Lung (tissue), 12 donors: ENCODE results near the gene ACTL6A. TPM values are rescaled to one million over a fixed set of nuclear protein-coding genes. Genes with fewer than 3 reads are reported as not detected.

Experiments
- ATAC-seq: fragments of 200-7000 bp; cut with Tn5 transposase; one replicate; pipeline ENCODE4 v1.9.1; 2020; ENCODE audit warnings: moderate number of reproducible peaks; ENCODE audit not compliant: insufficient read depth, low FRiP score
- DNase-seq, 3 donors: peaks; one replicate each; pipeline ENCODE4 v3.0.0-alpha.2; 2013 to 2017
- H3K27ac ChIP-seq, 2 donors: one replicate each; pipeline ENCODE4 v1.5.1; 2013; ENCODE audit warnings: mild to moderate bottlenecking in 2 of 2, moderate library complexity in 2 of 2, control low read depth in 1 of 2, inconsistent platforms in 1 of 2, low read depth in 1 of 2, low read length in 1 of 2
- H3K27me3 ChIP-seq, 3 donors: one replicate each; pipeline ENCODE4 v1.5.1; 2013; ENCODE audit warnings: low read length in 2 of 3; ENCODE audit not compliant: control insufficient read depth in 3 of 3, insufficient read depth in 3 of 3
- H3K36me3 ChIP-seq, 4 donors: one replicate each; pipeline ENCODE4 v1.5.1; 2013; ENCODE audit warnings: low read length in 4 of 4, mild to moderate bottlenecking in 1 of 4, moderate library complexity in 1 of 4; ENCODE audit not compliant: control insufficient read depth in 4 of 4, insufficient read depth in 4 of 4
- H3K4me1 ChIP-seq, 5 donors: one replicate each; pipeline ENCODE4 v1.5.1; 2013; ENCODE audit warnings: low read length in 5 of 5, mild to moderate bottlenecking in 2 of 5, moderate library complexity in 1 of 5; ENCODE audit not compliant: control insufficient read depth in 5 of 5, insufficient read depth in 5 of 5
- H3K4me3 ChIP-seq: one replicate; pipeline ENCODE4 v1.5.1; 2013; ENCODE audit warnings: mild to moderate bottlenecking, control low read depth, moderate library complexity
- H3K9ac ChIP-seq, 2 donors: one replicate each; pipeline ENCODE4 v1.5.1; 2013; ENCODE audit warnings: low read length in 2 of 2, control low read depth in 1 of 2; ENCODE audit not compliant: insufficient read depth in 1 of 2
- H3K9me3 ChIP-seq, 4 donors: one replicate each; pipeline ENCODE4 v1.5.1; 2013; ENCODE audit warnings: low read length in 3 of 4, mild to moderate bottlenecking in 1 of 4, moderate library complexity in 1 of 4; ENCODE audit not compliant: control insufficient read depth in 4 of 4, insufficient read depth in 3 of 4
- WGBS, 2 donors: extraction: QIAGEN DNeasy Blood & Tissue Kit; methylation state at CpG; one replicate each; pipeline ENCODE4 v1.1.7; 2013; 5-methylcytosine and 5-hydroxymethylcytosine counted together
- polyA plus RNA-seq, 2 donors: library from polyadenylated mRNA; stranded (reverse); fragments of 200-250 nt; gene quantifications; one replicate each; pipeline ENCODE4 v1.2.1, GENCODE V29; 2013
- total RNA-seq, 2 donors: library from RNA; depleted of rRNA in 1 of 2; stranded (reverse); fragments of >200 nt in 1 of 2; gene quantifications; one replicate each; pipeline ENCODE4 v1.2.1, GENCODE V29; 2014 to 2021
- TF ChIP-seq, protein P1 (sequence below): IDR thresholded peaks from 2 replicates; pipeline ENCODE4 v1.5.1; 2012; ENCODE audit warnings: mild to moderate bottlenecking; ENCODE audit errors: control extremely low read depth, extremely low read depth
- donor health status: control.
- donor health status: control.
- donor health status: Bipolar disorder and iron deficiency.
- donor health status: healthy.
- donor health status: DM: yes; HTN: yes; CAD: no.

ACTL6A gene
- total and polyA plus RNA-seq, 4 donors: 32.3 to 66.0 (median 48.3) TPM

- TF ChIP-seq, protein P1, sequence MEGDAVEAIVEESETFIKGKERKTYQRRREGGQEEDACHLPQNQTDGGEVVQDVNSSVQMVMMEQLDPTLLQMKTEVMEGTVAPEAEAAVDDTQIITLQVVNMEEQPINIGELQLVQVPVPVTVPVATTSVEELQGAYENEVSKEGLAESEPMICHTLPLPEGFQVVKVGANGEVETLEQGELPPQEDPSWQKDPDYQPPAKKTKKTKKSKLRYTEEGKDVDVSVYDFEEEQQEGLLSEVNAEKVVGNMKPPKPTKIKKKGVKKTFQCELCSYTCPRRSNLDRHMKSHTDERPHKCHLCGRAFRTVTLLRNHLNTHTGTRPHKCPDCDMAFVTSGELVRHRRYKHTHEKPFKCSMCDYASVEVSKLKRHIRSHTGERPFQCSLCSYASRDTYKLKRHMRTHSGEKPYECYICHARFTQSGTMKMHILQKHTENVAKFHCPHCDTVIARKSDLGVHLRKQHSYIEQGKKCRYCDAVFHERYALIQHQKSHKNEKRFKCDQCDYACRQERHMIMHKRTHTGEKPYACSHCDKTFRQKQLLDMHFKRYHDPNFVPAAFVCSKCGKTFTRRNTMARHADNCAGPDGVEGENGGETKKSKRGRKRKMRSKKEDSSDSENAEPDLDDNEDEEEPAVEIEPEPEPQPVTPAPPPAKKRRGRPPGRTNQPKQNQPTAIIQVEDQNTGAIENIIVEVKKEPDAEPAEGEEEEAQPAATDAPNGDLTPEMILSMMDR: no peak
- H3K27ac ChIP-seq: no peak overlapping the region
- H3K27me3 ChIP-seq: no peaks in the 10 kb centered on the region
- 66 to 81% methylated on average over 4 of the region's 4 CpGs for WGBS, 2 donors
- H3K9me3 ChIP-seq: peaks cover 0 to 2% (median 0%) of the 10 kb centered on the region in 4 donors
- no peak overlapping the region for H3K4me3 ChIP-seq
- ATAC-seq: no peak
- no peaks in the 10 kb centered on the region for H3K36me3 ChIP-seq
- no peak overlapping the region for H3K9ac ChIP-seq
- peak in 2 of 3 donors; percentile 26 to 55 for DNase-seq
- H3K4me1 ChIP-seq: peaks cover 0 to 3% (median 0%) of the 10 kb centered on the region in 5 donors
These were observed 29.5 kb upstream of the ACTL6A start for GRCh38 chr3:179533274-179533673.

- DNase-seq (peak in 1 of 3 donors; percentile 32), ATAC-seq (no peak)
- Histone ChIP-seq H3K27ac (no peak overlapping the region), H3K4me3 (no peak overlapping the region), H3K9ac (no peak overlapping the region), H3K36me3 (no peaks in the 10 kb centered on the region), H3K4me1 (peaks cover 0 to 5% (median 0%) of the 10 kb centered on the region in 5 donors), H3K9me3 (peaks cover 0 to 2% (median 0%) of the 10 kb centered on the region in 4 donors), H3K27me3 (no peaks in the 10 kb centered on the region)
- TF ChIP-seq, protein P1: no peak
These were observed 26.5 kb upstream of the ACTL6A start for GRCh38 chr3:179536256-179536655.

DNA sequence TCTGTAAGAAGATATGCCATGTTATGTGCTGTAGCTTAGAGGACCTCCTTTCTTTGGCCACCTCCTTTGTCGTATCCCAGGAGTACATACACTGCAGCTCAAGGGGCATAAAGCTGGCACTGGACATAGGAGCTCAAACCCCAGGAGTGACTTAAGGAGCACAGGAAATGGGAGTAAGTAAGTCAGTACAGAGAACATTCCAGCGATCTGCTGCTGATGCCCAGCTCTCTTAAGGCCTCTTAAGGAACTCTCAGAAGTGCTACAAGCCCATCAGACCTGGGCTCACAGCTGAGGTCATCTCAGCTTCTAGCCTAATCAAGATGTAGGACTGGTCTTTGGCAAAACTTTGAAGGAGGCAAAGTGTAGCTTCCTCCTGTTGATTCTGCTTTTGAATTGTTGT is 21.6 kb upstream of the ACTL6A start:
- no peak overlapping the region for H3K9ac ChIP-seq
- ATAC-seq (peak; percentile 49), DNase-seq (no peak)
- no peaks in the 10 kb centered on the region for H3K27me3 ChIP-seq
- H3K4me1 ChIP-seq: peaks cover 0 to 5% (median 0%) of the 10 kb centered on the region in 5 donors
- H3K27ac ChIP-seq: peak overlapping the region in 1 of 2 donors; percentile 22
- no peaks in the 10 kb centered on the region for H3K36me3 ChIP-seq
- WGBS, 2 donors: 68 to 79% methylated on average over 2 of the region's 2 CpGs
- TF ChIP-seq, protein P1: no peak
- no peaks in the 10 kb centered on the region for H3K9me3 ChIP-seq
- no peak overlapping the region for H3K4me3 ChIP-seq

DNA sequence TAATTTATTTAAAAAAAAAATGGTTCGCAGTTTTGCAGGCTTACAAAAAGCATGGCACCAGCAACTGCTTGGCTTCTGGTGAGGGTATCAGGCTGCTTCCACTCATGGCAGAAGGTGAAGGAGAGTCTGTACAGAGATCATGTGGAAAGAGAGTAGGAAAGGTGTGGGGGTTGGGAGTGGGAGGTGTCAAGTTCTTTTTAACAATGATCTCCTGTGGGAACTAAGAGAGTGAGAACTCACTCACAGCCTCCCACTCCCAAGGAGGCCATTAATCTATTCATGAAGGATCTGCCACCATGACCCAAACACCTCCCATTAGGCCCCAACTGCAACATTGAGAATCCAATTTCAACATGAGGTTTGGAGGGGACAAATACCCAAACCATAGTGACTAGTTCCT is 21.1 kb upstream of the ACTL6A start:
- Histone ChIP-seq H3K9ac (no peak overlapping the region), H3K27ac (no peak overlapping the region), H3K4me3 (no peak overlapping the region), H3K27me3 (no peaks in the 10 kb centered on the region), H3K4me1 (peaks cover 0 to 5% (median 0%) of the 10 kb centered on the region in 5 donors), H3K9me3 (no peaks in the 10 kb centered on the region), H3K36me3 (no peaks in the 10 kb centered on the region)
- ATAC-seq (no peak), DNase-seq (no peak)
- WGBS, 2 donors: 92 to 96% methylated on average over 1 of the region's 1 CpG
- TF ChIP-seq, protein P1: no peak
